ENCODE data around the gene ATP6V1E1. TPM values are rescaled to one million over a fixed set of nuclear protein-coding genes. Genes with fewer than 3 reads are reported as not detected.
"Not testable (repeated sequence)": the region's sequence is repeated elsewhere in the genome, so short reads cannot be mapped to it uniquely, and the experiment has no call there.

Gene ATP6V1E1
- total and polyA plus RNA-seq, 9 donors, result 69.0 to 201 (median 82.5) TPM

DNA sequence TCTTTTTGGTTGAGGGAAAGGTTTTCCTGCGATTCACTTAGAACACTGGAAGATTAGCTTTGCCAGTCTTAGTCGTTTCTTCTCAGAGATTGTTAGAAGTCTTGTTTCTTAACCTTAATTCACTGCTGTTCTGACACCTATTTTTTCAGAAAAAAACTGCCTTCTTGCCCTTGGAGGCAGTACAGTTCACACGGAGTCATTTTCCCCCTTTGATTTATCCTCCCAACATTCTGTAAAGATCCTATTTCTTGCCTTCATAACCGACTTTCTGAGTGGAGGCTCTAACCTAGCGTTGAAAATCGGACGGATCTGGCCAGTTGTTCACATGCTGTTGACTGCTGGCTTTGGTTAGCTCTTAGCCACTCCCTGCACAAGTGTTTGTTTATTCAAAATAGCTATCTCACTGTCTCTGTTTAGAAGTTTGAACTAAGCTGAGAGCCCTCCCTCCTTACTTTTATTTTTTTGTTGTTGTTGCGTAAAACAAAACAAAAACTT lies 10.7 kb upstream of the ATP6V1E1 start:
- H3K4me3 ChIP-seq, result peak overlapping the region; percentile 92
- DNase-seq, result no peak
- no peaks in the 10 kb centered on the region for H3K36me3 ChIP-seq
- H3K27ac ChIP-seq, result peak overlapping the region; percentile 97 to 99
- no peaks in the 10 kb centered on the region for H3K27me3 ChIP-seq
- H3K9me3 ChIP-seq, result no peaks in the 10 kb centered on the region
- peaks cover 4% of the 10 kb centered on the region for H3K4me1 ChIP-seq (ENCODE audit: insufficient read depth)
- intact Hi-C loops (cut with DNase I), result loop anchor here in 1 of 4 donors (10.0 kb wide), 1 partner anchor 64 kb away; no protein-coding TSS in a partner anchor
- TF ChIP-seq EP300 (IDR thresholded peaks at IDR 0.05) (no peak), CTCF (IDR thresholded peaks at IDR 0.05) (no peak), POLR2A (IDR thresholded peaks at IDR 0.05) (no peak)
- whole genome bisulfite sequencing, 3 donors, result 2 to 6% (median 3%) methylated on average over 8 of the region's 8 CpGs

DNA sequence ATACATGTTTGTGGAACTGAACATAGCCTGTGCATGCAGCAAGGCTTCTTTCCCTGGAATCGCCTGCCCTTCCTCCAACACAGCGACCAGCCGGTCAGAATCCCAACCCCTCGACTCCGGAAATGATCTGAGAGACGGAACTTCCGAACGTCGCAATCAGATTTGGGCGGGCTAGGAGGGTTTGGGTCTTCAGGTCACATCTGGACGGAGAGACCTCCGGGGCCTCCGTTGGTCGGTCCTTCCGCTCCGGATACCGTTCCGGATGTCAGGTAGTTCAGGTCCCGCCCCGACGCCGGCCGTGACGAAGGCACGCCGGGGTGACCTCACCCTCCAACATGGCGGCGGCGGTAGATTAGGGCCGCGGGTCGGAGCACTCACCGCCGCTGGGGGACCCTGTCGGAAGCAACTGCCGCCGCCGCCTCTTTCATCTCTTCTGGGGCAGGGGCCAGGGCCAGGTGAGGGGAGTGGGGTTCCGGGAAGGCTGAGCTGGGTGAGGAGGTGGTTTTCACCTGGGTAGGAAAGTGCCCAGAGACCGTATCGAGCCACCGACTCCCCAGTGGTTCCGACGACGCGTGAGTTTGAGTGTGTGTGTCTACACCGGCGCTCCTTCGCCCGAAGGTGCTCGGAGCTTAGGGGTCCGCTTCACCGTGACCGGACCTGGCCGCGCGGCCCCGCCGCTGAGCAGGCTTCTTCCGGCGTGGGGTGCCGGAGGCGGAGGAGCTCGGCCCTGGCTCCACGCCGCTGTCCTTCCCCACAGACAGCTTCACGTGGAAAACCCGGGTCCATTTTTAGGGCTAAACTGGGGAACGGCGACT lies 10.1 kb upstream of the ATP6V1E1 start, which contains the start of gene BCL2L13:
TSS of gene BCL2L13 (plus strand) at position 326 of the 815 bp plus-strand sequence. CDS start 16,955 bp downstream, outside the sequence.
- H3K4me3 ChIP-seq, result peak within 1 kb of the TSS; percentile 92
- intact Hi-C loops (cut with DNase I), result loop anchor here in 1 of 4 donors (10.0 kb wide), 1 partner anchor 64 kb away; no protein-coding TSS in a partner anchor
- no peaks in the 10 kb centered on the region for H3K9me3 ChIP-seq
- 0 to 1% (median 0%) methylated on average over 68 to 70 of the region's 70 CpGs for WGBS, 3 donors
- peak in 2 of 3 donors; percentile 39 to 44 for TF ChIP-seq CTCF (IDR thresholded peaks at IDR 0.05)
- TF ChIP-seq POLR2A (IDR thresholded peaks at IDR 0.05), result peak; percentile 97
- peak; percentile 18 for TF ChIP-seq EP300 (IDR thresholded peaks at IDR 0.05)
- DNase-seq, result peak; percentile 91 to 95 (median 92)
- H3K27ac ChIP-seq, result peak within 1 kb of the TSS; percentile 97 to 99
- H3K27me3 ChIP-seq, result no peaks in the 10 kb centered on the region
- peaks cover 8% of the 10 kb centered on the region for H3K4me1 ChIP-seq (ENCODE audit: insufficient read depth)
- no peaks in the 10 kb centered on the region for H3K36me3 ChIP-seq

DNA sequence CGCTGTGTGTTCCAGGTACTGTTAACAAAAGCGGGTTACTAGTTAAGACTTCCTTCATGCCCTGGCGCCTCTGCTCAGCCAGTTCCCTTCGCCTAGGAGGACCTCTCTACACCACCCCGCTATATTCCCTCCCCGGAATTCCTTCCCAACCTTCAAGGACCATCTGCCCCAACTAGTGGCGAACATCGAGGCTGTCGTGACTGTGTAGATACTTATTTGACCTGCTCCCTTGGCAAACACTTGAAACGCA lies 9.6 kb upstream of the ATP6V1E1 start:
- H3K27ac ChIP-seq, result peak overlapping the region; percentile 97 to 99
- H3K4me1 ChIP-seq (ENCODE audit: insufficient read depth), result peaks cover 8% of the 10 kb centered on the region
- H3K27me3 ChIP-seq, result no peaks in the 10 kb centered on the region
- intact Hi-C loops (cut with DNase I), result loop anchor here in 1 of 4 donors (10.0 kb wide), 1 partner anchor 63 kb away; no protein-coding TSS in a partner anchor
- no peaks in the 10 kb centered on the region for H3K36me3 ChIP-seq
- TF ChIP-seq EP300 (IDR thresholded peaks at IDR 0.05) (no peak), CTCF (IDR thresholded peaks at IDR 0.05) (no peak), POLR2A (IDR thresholded peaks at IDR 0.05) (no peak)
- H3K4me3 ChIP-seq, result peak overlapping the region; percentile 92
- H3K9me3 ChIP-seq, result no peaks in the 10 kb centered on the region
- DNase-seq, result no peak
- WGBS, 3 donors, result 0 to 1% (median 0%) methylated on average over 10 of the region's 10 CpGs

- TF ChIP-seq POLR2A (IDR thresholded peaks at IDR 0.05), result no peak
- TF ChIP-seq CTCF (IDR thresholded peaks at IDR 0.05), result no peak
- Histone ChIP-seq H3K27ac (peak overlapping the region; percentile 97 to 99), H3K4me3 (peak overlapping the region; percentile 92), H3K9me3 (no peaks in the 10 kb centered on the region), H3K27me3 (no peaks in the 10 kb centered on the region), H3K36me3 (no peaks in the 10 kb centered on the region), H3K4me1 (ENCODE audit: insufficient read depth) (peaks cover 8% of the 10 kb centered on the region)
- intact Hi-C loops (cut with DNase I), result loop anchor here in 1 of 4 donors (10.0 kb wide), 1 partner anchor 63 kb away; no protein-coding TSS in a partner anchor
- DNase-seq, result no peak
- WGBS, 3 donors, result 49 to 56% (median 49%) methylated on average over 10 of the region's 10 CpGs
These were observed 9.1 kb upstream of the ATP6V1E1 start for GRCh38 chr22:17637490-17638181.

GRCh38 chr22:17636850-17637249 lies 8.3 kb upstream of the ATP6V1E1 start:
- H3K27ac ChIP-seq, result not testable (repeated sequence)

More at GRCh38 chr22:17636850-17637249, 8.3 kb upstream of the ATP6V1E1 start:
- H3K27me3 ChIP-seq; H3K4me1 ChIP-seq (ENCODE audit: insufficient read depth); H3K4me3 ChIP-seq; H3K9me3 ChIP-seq; DNase-seq; H3K36me3 ChIP-seq: not testable (repeated sequence)
- 84 to 94% (median 88%) methylated on average over 10 of the region's 10 CpGs for WGBS, 3 donors
- intact Hi-C loops (cut with DNase I), result loop anchor here in 1 of 4 donors (10.0 kb wide), 1 partner anchor 62 kb away; no protein-coding TSS in a partner anchor

Measured in ovary (tissue), 9 donors.